ENCODE data around the gene CBS.
"Not testable (repeated sequence)": the region's sequence is repeated elsewhere in the genome, so short reads cannot be mapped to it uniquely, and the experiment has no call there.

CBS gene

DNA sequence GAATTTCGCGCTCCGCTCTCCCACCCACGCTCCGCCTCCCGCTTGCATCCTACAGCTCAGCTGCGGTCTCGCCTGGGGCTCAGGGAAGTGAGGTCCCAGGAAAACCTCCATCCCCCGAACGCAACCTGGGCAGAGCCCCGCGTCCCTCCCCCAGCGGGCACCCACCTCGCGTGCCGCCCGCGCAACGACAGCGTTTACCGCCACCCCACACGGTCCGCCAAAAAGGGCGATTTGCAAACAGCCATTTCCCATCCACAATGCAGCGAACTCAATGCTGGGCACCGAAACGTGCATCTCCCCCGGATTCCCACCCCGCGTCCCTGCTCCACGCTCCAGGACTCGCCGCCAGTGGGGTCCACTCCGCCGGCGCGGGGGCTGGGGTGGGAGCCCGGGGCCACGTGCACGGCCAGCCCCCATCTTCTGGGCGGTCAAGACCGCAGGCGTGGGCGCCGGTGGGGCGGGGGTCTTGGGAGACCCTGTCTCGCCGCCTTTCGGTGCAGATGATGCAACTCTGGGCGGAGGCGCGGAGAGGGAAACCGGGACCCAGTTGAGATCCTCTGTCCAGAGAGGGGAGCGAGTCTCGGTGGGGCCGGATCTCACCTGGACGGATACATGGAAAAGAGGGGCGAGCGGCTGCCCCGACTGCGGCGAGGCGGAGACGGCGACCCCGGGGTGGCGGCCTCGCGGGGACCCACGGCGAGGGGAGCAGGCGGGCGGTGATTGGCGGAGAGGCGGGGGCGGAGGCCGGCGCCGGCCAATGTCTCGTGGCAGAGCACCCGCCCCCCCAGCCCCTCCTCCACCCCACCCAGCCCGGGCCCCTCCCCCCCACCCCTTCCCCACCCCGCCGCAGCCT, at the start of gene CBS:
Gene CBS (minus strand): TSS at position 666 of the 853 bp plus-strand sequence. CDS start 3,642 bp downstream, outside the sequence.
- DNase-seq (ENCODE audit: low spot score) = not testable (repeated sequence)

DNA sequence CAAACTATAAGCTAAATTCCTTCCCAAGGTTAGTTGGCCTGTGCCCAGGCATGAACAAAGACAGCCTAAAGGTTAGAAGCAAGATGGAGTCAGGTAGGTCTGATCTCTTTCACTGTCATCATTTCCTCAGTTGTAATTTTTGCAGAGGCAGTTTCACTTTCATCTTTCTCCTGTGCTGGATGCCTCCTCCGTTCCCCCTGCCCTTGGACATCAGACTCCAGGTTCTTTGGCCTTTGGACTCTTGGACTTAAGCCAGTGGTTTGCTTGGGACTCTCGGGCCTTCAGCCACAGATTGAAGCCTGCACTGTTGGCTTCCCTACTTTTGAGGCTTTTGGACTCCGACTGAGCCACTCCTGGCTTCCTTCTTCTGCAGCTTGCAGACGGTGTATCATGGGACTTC, 40.3 kb upstream of the CBS start:
- DNase-seq (ENCODE audit: low spot score) = not testable (repeated sequence)

DNA sequence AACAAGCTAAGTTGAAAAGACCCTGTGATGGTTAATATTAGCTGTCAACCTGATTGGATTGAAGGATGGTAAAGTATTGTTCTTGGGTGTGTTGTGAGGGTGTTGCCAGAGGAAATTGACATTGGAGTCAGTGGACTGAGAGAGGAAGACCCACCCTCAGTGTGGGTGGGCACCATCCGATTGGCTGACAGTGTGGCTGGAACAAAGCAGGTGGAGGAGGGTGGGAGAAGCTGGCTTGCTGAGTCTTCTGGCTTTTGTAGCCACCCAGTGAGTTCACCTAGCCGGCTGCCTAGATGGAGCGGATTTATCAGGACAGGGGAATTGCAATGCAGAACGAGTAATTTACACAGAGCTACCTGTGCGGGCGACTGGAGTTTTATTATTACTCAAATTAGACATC, 38.8 kb upstream of the CBS start:
- DNase-seq (ENCODE audit: low spot score) = not testable (repeated sequence)

DNA sequence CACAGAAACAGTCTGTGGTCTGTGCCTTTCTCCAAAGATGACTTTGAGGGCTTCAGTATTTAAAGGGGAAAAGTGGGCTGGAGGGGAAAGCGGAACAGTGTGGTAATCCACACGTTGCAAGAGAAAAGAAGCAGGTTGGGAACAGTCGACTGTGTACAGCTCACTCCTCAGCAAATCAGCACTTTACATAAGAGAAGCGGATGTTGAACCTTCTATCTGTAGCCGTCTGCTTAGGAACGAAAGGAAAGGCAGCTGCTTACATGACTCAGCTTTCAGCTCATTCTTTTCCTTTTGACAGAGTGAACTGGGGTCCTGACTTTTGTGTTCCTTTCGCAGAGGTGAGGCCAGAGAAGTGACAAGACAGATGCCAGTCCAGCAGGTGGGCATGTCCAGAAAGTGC, 33.4 kb upstream of the CBS start:
- not testable (repeated sequence) for DNase-seq (ENCODE audit: low spot score)

DNA sequence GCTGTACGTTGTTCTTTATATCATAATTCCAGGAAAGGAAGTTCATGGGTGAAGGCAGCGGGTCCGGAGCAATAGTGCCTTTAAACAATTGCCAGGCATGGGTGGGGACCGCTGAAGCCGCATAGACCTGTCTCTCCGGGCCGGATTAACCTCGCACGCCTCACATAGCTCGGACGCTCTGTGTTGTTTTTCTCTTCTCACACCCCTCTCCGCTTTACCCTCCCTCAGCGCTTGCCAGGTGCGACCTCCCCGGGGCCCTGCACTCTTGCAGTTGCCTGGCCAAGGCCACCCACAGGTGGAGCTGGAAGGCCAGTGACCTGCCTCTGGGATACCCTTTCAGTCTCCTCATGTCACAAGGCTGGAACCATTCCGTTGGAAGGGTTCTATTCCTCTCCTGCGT, 32.5 kb upstream of the CBS start:
- not testable (repeated sequence) for DNase-seq (ENCODE audit: low spot score)

DNA sequence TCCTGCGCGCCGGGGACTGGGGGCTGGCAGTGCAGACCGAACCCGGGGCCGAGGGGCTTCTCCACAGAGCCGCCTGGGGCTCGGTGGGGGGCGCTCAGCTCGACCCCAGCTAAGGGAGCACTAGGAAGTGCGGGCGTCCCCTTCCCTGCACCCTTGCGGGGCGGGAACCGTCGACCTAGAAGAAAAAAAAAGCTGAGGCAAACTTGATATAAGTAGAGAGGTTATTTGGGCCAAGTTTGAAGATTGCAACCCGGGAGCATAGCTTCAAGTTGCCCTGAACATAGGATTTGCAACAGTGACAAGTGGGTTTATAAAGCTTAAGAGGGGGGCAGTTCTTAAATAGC, 32.1 kb upstream of the CBS start:
- not testable (repeated sequence) for DNase-seq (ENCODE audit: low spot score)

DNA sequence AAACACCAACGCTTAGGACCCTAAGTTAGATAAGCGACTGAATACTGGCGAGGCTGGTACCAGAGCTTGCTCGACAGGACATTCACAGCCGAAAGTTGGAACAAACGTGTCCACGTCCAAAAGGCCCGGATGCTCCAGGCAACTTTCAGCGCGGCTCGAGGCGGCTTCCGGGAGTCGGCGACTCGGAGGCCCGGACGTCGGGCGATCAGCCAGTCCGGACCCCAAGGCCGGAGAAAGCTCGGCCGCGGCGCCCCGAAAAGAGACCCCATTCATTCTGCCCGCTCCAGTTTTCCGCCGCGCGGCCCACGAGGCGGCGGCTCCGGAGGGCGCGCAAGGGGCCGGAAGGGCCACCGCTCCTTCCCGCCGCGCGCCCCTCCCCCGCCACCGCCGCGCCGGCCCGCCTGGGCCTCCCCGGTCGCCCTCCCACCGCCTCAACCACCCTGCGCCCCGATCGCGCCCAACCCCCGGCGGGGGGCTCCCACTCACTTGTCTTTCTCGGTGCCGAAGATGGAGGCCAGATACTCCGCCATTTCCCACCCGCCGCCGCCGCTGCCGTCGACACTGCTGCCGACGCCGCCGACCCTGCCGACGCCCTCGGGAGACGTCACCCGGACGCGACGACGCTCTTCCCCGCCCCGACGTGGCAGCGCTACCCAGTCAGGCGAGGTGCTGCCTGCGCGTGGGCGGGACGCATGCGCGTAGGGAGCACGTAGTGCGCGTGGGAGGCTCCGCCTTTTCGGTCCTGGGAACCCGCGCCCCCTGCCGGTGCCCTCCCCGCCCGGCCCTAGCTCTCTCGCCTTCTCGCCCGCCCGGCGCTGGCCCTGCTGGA, 31.5 kb upstream of the CBS start, which contains the start of gene U2AF1:
Gene U2AF1 (minus strand): TSS at position 606 of the 829 bp plus-strand sequence. CDS start 76 bp downstream, at position 530.
- not testable (repeated sequence) for DNase-seq (ENCODE audit: low spot score)

DNA sequence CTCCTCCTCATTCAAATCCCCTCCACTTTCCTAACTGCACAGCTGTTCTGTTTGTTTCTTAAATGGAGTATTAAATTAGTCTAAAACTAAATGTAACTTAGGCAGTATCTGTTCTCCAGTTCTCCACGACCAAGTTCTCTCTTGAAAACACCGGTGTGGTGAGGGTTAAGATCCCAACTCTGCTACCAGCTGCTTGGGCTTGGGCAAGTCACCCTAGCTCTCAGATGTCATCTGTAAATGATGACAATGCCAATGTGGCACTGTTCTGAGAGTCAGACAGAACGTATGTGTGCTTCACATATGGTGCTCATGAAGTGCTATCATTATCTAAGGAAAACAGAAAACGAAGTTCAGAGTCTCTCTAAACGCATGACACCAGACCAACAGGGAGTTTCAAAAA, 29.0 kb upstream of the CBS start:
- DNase-seq (ENCODE audit: low spot score) = not testable (repeated sequence)

DNA sequence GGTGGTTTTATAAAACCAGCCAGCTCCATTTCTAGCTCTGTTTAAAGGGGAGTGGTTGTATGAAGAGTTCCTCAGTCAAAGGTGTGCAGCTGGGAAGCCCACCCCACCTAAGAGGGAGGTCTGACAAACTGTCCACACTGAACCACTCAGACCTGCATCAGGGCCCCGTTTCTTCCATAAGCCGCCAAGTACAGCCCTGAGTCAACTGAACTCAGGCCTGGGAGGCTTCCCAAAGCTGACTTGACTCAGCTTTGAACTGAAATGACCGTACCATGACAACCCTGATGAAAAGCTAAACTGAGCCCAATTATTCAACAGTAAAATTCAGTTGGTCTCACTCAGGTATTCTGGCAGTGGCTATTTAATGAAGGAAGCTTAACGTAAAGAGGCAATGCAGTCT, 26.6 kb upstream of the CBS start:
- not testable (repeated sequence) for DNase-seq (ENCODE audit: low spot score)

DNA sequence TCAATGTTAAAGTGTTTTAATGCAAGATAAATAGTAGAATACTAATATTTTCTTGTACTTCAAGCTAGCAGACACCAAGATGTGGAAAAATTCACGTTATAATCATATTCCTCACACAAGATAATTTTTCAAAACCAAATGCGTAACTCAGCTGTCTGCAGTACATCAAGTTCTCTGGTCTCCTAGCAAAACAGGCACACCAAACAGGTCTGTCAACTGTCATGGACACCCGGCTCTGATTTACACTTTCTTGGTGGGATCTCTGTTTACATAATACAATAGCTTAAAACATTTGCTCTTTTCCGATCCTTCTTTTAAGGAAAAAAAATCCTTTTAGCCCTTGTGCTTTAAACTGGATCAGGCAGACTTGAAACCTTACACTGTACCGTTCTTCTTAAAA, 26.0 kb upstream of the CBS start:
- not testable (repeated sequence) for DNase-seq (ENCODE audit: low spot score)

DNA sequence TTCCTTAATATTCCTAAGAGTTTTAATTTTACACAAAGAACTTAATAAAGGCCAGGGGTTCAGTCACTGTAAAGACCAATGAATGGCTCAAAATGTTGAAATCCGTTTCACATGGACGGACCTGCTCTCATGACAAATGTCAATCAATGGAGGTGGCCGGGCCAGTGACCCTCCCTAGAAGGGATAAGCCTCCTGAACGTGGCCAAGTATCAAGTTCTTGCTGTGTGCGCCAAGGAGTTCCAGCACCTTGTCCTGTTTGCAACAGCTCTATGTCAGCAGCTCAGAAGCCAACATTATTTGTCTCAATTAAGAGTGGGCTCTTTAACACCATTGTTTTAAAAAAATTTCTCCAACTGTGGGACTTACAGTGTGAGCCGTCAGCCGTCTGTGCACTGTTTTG, 25.4 kb upstream of the CBS start:
- DNase-seq (ENCODE audit: low spot score) = not testable (repeated sequence)

DNA sequence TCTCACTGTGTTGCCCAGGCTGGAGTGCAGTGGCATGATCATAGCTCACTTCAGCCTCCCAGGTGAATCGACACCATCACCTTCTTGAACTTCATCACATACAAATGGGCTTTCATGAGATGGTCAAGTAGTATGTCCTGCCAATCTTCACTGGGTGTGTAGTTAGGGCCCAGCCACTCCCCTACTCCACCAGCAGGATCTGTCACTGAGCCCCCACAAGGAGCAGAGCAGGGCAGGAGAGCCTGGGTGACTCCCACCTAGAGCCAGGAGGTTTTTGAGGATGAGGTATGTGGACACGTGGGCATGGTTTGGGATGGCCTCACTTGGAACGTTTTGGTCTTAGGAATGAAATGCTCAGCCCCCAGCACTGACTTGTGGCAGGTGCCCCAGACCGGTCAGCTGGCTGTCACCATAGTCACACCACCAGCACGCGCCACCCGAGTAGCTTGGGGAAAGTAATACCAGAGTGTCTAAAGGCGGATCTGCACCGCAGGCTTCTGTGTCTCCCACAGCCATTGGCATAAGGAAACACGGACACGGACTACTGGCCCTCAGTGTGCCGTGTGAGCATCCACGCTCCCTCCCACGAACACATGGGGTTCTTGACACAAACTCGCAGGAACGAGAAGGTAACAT, 16.5 kb upstream of the CBS start:
- DNase-seq (ENCODE audit: low spot score) = not testable (repeated sequence)

DNA sequence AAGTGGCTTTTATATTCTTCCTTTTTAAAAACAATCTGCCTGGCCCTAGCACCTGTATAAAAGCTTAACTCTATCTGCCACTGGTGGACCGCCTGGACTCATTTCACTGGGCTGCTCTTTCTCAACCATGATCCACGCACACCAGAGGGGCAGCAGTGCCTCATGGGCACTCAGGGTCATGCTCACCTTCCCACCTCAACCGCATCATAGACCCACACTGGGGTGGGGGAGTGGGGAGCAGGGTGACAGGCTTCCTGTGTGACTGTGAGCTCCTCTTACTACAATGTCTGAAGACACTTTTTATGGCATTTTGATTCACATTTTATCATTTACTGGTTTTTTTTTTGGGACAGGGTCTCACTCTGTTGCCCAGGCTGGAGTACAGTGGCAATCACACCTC, 15.3 kb upstream of the CBS start:
- DNase-seq (ENCODE audit: low spot score) = not testable (repeated sequence)

DNA sequence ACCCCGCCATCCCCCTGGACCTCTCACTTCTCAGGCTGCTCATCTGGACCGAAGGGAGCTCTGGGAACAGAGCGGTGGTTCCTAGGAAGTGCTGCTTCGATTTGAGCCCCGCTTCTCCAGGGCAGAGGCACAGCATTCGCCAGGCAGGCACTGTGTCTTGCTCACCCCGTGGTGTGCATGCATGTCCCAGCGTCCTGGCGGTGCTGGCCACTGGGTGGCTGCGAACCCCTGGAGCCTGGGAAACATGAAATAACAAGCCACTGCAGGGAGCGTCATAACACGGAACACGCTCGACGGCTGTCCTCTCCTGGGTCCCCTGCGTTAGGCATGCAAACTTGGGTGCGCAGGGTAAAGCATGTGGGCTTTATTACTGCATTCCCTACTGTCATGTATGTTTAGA, 13.8 kb upstream of the CBS start:
- DNase-seq (ENCODE audit: low spot score) = not testable (repeated sequence)

DNA sequence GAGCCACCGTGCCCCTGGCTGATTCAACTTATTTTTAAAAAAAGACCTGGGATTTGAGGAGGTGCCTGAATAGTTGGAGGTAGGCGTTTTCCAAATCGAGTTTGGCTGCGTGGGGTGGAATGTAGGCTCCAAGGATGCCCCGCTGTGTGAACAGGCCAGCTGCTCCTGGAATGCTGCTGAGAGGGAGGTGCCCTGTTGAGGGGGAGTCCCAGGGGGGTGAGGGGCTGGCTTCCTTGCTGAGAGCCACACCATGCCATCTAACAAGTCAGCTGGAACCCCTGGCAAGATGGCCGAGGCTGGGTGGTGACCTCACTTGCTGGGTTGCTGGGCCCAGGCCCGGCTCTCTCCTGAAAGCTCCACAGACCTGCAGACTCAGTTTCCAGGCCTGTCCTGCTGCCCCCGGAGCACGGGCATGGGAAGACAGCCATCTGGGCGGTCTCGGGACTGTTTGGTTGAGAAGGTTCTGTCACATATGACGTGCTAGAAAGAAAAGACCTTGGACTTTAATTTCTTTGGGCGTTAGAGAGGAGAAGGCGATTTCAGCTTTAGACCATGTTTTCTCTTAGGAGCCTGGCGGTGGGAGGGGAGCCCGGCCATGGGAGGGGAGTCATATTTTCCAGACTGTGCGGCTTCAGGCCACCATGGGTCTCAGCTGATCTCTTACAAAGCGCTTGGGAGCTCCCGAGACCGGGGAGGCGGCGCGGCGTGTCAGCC, 7.1 kb upstream of the CBS start:
- not testable (repeated sequence) for DNase-seq (ENCODE audit: low spot score)

DNA sequence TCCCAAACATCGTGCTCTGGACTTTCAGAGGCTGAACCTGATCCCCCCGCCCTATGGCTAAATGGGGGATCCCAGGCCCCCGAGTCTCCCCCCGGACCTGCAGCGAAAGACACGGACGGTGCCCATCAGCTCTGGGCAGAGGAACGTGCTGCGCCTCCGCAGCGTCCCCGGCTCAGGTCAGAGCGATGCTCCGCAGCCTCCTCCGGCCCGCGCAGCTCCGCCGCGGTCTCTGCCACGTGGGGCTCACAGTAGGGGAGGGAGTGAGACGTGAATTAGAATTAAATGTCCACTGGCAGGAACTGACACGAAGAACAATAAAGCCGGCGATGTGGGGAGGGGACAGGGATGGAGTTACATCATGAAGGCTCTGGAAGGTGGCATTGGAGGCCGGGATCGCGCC, 1.0 kb upstream of the CBS start:
- DNase-seq (ENCODE audit: low spot score) = not testable (repeated sequence)

DNA sequence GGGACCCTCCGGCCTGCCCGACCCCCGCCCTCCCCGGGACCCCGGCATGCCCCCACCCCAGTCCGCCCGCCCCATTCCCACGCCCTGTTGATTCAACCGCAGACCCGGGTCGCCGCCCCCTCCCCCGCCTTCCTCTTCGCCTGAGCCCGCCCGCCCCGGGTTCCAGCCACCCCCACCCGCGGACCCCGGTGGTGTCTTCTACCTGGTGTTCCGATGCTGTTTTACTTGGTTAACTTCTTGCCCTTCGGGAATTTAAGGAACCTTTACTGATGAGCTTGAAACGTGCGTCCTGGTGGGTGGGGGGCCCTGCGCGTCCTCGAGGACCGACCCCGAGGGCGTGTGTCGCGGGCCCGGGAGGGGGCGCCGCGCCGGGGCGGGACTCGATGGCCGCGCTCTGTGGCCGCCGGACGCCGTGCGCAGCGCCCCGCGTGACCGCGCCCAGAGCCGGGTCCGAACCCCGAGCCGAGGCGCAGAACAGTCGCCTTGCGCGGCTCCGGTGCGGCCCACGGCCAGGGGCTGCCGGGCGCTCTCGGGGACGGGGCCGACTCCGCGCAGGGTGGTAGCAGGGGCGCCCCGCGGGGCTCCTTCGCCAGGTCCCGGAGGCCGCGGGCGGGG, 495 bp upstream of the CBS start:
- DNase-seq (ENCODE audit: low spot score) = not testable (repeated sequence)

DNA sequence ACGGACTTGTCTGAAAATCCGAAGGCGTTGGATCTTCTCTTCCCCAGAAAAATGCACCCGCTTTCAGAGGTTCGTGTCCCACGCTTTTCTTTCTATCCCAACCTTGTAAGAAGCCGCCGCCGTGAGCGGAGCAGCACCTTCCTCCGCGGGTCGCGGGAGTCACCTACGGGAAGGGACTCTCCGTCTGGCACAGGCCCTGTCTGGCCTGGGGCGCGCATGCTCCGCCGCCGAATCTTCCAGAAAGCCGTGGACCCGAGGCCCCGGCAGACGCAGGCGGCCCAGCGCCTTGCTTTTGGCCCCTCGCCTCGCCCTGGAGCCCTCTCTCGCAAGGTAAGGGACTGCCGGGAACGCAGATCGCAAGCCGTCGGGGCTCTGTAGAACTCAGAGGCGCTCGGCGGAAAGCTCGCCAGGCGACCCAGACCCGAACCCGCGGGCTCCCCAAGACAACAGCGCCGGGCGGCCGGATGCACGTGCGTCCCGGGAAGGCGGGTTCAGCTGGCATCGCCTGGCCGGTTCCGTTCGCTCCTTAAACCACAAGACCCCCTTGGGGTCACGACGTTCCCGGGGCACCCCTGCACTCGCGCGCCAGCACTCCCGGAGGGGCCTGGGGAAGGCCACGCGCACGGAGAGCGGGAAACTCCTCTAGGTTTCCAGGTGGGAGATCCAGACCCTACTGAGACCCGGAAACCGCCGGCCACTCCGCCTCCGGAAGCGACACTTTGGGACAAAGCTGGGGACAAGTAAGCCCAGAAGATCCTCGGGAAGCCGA, 1.1 kb downstream of the CBS start:
- DNase-seq (ENCODE audit: low spot score) = not testable (repeated sequence)

DNA sequence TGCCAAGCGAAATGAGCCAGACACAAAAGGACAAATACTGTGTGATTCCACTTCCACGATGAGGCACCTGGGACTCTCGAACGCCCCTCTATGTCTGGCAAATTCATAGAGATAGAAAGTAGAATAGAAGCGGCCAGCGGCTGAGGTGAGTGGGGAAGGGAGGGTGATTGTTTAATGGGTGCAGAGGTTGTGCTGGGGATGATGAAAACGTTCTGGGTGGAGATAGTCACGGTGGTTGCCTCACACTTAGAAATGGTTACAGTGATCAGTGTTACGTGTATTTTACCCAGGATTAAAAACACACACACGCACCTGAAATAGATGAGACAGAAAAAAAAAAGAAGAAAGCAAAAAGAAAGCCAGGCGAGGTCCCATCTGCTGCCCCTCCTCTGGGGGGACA, 2.9 kb downstream of the CBS start:
- DNase-seq (ENCODE audit: low spot score) = not testable (repeated sequence)

DNA sequence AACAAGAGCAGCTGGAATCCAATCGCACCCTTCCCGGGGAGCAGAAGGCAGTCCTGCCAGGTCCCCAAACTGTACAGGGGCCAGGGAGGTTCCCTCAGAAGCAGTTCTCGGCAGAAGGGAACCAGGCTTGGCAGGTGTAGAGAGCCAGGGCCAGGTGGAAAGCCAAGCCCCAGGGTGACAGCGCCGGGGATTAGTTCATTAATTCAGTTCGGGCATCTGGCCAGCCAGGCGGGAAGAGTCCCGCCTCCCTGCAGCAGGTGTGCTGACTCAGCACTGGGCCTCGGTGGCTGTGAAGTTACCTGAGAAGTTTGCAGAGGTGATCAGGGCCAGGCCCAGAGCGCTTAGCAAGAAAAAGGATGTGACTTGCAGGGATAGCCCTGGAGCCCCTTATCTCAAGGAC, 6.0 kb downstream of the CBS start:
- not testable (repeated sequence) for DNase-seq (ENCODE audit: low spot score)

All from AG20443 (cell line).